Mucosa of gallbladder (tissue), 1 donor: ENCODE results near the gene TGFA. TPM values are rescaled to one million over a fixed set of nuclear protein-coding genes. Genes with fewer than 3 reads are reported as not detected.
"Not testable (repeated sequence)": the region's sequence is repeated elsewhere in the genome, so short reads cannot be mapped to it uniquely, and the experiment has no call there.

Source experiments
- DNase-seq: peaks from one replicate; pipeline ENCODE4 v3.0.0-alpha.2; 2020; ENCODE audit warnings: low spot score
- total RNA-seq: library from RNA; stranded (reverse); gene quantifications from one replicate; pipeline ENCODE4 v1.2.1, GENCODE V29; 2021
- donor health status: DM: no; HTN: no; CAD: no.

Gene TGFA
- total RNA-seq, 1 donor from 2014 or later: 51.0 TPM

GRCh38 chr2:70498054-70498453, 55.6 kb downstream of the TGFA start:
- DNase-seq: no peak

- no peak for DNase-seq
These were observed 56.8 kb downstream of the TGFA start for GRCh38 chr2:70496819-70497218.

- no peak for DNase-seq
These were observed 59.2 kb downstream of the TGFA start for GRCh38 chr2:70494293-70494886.

GRCh38 chr2:70490381-70490780, 63.2 kb downstream of the TGFA start:
- DNase-seq: no peak

- DNase-seq: no peak
These were observed 64.5 kb downstream of the TGFA start for GRCh38 chr2:70489165-70489564.

GRCh38 chr2:70484086-70484485, 69.5 kb downstream of the TGFA start:
- no peak for DNase-seq

- DNase-seq: no peak
These were observed 71.2 kb downstream of the TGFA start for GRCh38 chr2:70482401-70482800.

- no peak for DNase-seq
These were observed 73.2 kb downstream of the TGFA start for GRCh38 chr2:70480468-70480867.

- no peak for DNase-seq
These were observed 73.8 kb downstream of the TGFA start for GRCh38 chr2:70479816-70480215.

- no peak for DNase-seq
These were observed 76.2 kb downstream of the TGFA start for GRCh38 chr2:70477441-70477844.

- DNase-seq: no peak
These were observed 78.4 kb downstream of the TGFA start for GRCh38 chr2:70475266-70475665.

GRCh38 chr2:70474256-70474848, 79.3 kb downstream of the TGFA start:
- no peak for DNase-seq

- no peak for DNase-seq
These were observed 80.4 kb downstream of the TGFA start for GRCh38 chr2:70473101-70473722.

GRCh38 chr2:70472221-70472890, 81.3 kb downstream of the TGFA start:
- no peak for DNase-seq

- no peak for DNase-seq
These were observed 82.5 kb downstream of the TGFA start for GRCh38 chr2:70471129-70471528.

GRCh38 chr2:70469961-70470360, 83.7 kb downstream of the TGFA start:
- no peak for DNase-seq

GRCh38 chr2:70469435-70469834, 84.2 kb downstream of the TGFA start:
- DNase-seq: no peak

GRCh38 chr2:70468878-70469277, 84.7 kb downstream of the TGFA start:
- DNase-seq: no peak

GRCh38 chr2:70467831-70468779, 85.5 kb downstream of the TGFA start:
- DNase-seq: no peak

GRCh38 chr2:70467237-70467636, 86.4 kb downstream of the TGFA start:
- no peak for DNase-seq

GRCh38 chr2:70466647-70467046, 87.0 kb downstream of the TGFA start:
- DNase-seq: not testable (repeated sequence)

GRCh38 chr2:70463997-70464396, 89.6 kb downstream of the TGFA start:
- no peak for DNase-seq
